Erythroblast (primary cell): ENCODE results near the gene BRCA1.
"Not testable (repeated sequence)": the region's sequence is repeated elsewhere in the genome, so short reads cannot be mapped to it uniquely, and the experiment has no call there.

Source experiments
- DNase-seq, 2 experiments: peaks; one replicate each; lab custom pipeline; 2025; lab: John Stamatoyannopoulos, UW
- GATA1 ChIP-seq: IDR thresholded peaks from 2 replicates; pipeline ENCODE4 v1.6.1; 2011; ENCODE audit warnings: low read depth, mild to moderate bottlenecking, control low read depth, low read length, moderate library complexity
- POLR2A ChIP-seq: IDR thresholded peaks from 2 replicates; pipeline ENCODE4 v1.6.1; 2011; ENCODE audit warnings: mild to moderate bottlenecking, low read length

Gene BRCA1

DNA sequence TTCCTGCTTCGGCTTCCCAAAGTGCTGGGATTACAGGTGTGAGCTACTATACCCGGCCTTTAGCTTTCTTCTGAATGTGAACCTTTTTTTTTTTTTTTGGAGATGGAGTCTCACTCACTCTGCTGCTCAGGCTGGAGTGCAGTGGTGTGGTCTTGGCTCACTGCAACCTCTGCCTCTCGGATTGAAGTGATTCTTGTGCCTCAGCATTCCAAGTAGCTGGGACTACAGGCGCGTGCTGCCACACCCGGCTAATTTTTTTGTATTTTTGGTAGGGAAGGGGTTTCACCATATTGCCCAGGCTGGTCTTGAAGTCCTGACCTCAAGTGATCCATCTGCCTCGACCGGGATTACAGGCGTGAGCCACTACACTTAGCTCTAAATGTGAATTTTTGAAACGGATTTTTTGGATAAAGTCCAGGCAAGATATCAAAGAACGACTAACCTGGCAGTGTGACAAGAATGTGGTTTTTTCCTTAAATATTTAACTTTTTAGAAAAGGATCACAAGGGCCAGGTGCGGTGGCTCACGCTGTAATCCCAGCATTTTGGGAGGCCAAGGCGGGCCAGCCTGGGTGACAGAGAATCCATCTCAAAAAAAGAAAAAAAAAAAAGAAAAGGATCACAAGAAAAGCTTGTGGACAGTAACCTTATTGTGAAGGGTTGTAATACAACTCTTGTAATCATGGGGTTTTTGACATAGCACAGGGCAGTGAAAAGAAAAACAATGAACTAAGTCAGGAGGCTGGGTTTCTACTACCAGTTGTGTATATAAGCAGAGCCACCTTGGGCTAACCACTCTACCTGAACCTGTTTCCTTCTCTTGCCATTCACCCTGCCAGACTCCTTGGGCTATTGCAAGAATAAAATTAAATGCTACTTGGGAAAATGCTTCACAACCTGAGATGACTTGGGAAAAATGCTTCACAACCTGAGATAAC, 6.2 kb downstream of the BRCA1 start:
- no peak for DNase-seq
- TF ChIP-seq POLR2A (no peak), GATA1 (no peak)

DNA sequence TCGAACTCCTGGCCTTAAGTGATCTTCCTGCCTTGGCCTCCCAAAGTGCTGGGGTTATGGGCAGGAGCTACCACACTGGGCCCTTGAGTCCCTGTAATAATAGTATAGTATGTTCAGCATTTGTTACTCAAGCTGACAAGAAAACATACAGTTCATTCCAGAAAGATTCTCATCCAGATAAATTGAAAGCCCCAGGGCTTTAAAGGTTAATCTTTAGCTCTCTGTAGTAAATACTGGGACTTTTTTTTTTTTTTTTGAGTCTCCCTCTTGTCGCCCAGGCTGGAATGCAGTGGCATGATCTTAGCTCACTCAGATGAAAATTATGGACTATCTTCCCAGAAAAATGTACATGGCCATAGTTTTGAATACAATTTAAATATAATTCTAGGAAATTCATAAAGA, 11.0 kb downstream of the BRCA1 start:
- TF ChIP-seq GATA1 = no peak
- TF ChIP-seq POLR2A = no peak
- no peak for DNase-seq

- TF ChIP-seq POLR2A (no peak), GATA1 (no peak)
Measured at GRCh38 chr17:43106552-43106951, 18.6 kb downstream of the BRCA1 start.

DNA sequence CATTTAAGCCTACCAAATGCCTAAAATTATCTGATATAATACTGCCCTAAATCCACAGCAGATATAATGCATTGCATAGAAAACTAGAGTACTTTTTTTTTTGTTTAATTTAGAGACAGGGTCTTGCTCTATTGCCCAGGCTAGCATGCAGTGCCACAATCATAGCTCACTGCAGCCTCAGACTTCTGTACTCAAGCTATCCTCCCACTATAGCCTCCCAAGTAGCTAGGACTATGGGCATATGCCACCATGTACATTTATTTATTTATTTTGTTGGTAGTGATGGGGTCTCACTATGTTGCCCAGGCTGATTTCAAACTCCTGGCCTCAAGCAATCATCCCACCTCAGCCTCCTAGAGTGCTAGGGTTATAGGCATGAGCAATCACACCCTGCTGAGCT, 20.0 kb downstream of the BRCA1 start:
- DNase-seq = no peak
- TF ChIP-seq GATA1 (no peak), POLR2A (no peak)

More at GRCh38 chr17:43106552-43106951, 18.6 kb downstream of the BRCA1 start:
- no peak for DNase-seq

GRCh38 chr17:43104665-43105064, 20.5 kb downstream of the BRCA1 start:
- DNase-seq = no peak

GRCh38 chr17:43095364-43095763, 29.8 kb downstream of the BRCA1 start:
- DNase-seq = not testable (repeated sequence)

More at GRCh38 chr17:43104665-43105064, 20.5 kb downstream of the BRCA1 start:
- TF ChIP-seq POLR2A = no peak
- TF ChIP-seq GATA1 = no peak

GRCh38 chr17:43094129-43094835, 30.9 kb downstream of the BRCA1 start:
- no peak for DNase-seq
- TF ChIP-seq POLR2A (no peak), GATA1 (no peak)

DNA sequence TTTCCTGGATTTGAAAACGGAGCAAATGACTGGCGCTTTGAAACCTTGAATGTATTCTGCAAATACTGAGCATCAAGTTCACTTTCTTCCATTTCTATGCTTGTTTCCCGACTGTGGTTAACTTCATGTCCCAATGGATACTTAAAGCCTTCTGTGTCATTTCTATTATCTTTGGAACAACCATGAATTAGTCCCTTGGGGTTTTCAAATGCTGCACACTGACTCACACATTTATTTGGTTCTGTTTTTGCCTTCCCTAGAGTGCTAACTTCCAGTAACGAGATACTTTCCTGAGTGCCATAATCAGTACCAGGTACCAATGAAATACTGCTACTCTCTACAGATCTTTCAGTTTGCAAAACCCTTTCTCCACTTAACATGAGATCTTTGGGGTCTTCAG, 32.3 kb downstream of the BRCA1 start:
- no peak for TF ChIP-seq POLR2A
- TF ChIP-seq GATA1 = no peak
- no peak for DNase-seq

- TF ChIP-seq GATA1 (no peak), POLR2A (no peak)
- DNase-seq = no peak
Measured at GRCh38 chr17:43090022-43090421, 35.1 kb downstream of the BRCA1 start.

DNA sequence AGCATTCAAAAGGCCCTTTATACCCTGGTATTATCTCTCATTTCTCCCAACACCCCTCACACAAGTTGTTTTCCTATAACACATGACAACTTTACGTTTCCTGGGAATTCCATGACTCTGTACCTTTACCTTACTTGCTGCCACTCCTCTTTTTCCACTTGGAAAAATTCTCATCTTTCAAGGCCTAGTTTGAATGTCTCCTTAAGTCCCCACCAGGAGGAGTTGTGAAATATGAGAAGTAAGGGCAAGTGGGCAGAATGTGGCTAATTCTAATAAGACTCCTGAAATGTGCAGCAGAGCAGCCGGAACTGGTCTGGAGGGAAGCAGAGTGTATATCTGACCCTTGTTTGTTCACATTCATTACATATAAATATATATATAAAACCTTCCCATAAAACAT, 39.7 kb downstream of the BRCA1 start:
- DNase-seq = no peak
- no peak for TF ChIP-seq POLR2A
- TF ChIP-seq GATA1 = no peak

- no peak for DNase-seq
- TF ChIP-seq POLR2A (no peak), GATA1 (no peak)
Measured at GRCh38 chr17:43079641-43080302, 45.4 kb downstream of the BRCA1 start.

DNA sequence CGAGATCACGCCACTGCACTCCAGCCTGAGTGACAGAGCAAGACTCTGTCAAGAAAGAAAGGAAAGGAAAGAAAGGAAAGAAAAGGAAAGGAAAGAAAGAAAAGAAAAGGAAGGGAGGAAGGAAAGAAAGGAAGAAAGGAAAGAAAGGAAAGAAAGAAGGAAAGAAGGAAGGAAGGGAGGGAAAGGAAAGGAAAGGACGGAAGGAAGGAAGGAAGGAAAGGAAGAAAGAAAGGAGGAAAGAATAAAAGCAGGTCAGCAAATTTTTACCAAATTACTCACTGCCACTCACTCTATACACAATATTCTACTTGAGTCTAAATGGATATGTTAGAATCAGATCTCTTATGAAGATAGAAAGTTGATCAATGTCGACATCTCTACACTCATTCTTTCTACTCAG, 50.3 kb downstream of the BRCA1 start:
- DNase-seq = no peak
- no peak for TF ChIP-seq POLR2A
- no peak for TF ChIP-seq GATA1

DNA sequence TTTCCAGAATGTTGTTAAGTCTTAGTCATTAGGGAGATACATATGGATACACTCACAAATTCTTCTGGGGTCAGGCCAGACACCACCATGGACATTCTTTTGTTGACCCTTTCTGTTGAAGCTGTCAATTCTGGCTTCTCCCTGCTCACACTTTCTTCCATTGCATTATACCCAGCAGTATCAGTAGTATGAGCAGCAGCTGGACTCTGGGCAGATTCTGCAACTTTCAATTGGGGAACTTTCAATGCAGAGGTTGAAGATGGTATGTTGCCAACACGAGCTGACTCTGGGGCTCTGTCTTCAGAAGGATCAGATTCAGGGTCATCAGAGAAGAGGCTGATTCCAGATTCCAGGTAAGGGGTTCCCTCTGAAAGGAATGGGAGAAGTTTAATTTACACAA, 54.3 kb downstream of the BRCA1 start:
- DNase-seq = no peak
- TF ChIP-seq GATA1 (no peak), POLR2A (no peak)

GRCh38 chr17:43070257-43070656, 54.9 kb downstream of the BRCA1 start:
- TF ChIP-seq GATA1 = no peak
- no peak for TF ChIP-seq POLR2A
- no peak for DNase-seq
